ENCODE measurements around the gene ZNF217. TPM values are rescaled to one million over a fixed set of nuclear protein-coding genes. Genes with fewer than 3 reads are reported as not detected.

ZNF217 gene
- total and polyA plus RNA-seq, 2 of the 8 experiments (the other 6 are each of a cell fraction or from before 2014, with no cell fraction given), result 15.3 to 87.9 TPM

GRCh38 chr20:53557130-53557529, 36.5 kb downstream of the ZNF217 start:
- Histone ChIP-seq H3K79me2 (ENCODE audit: control insufficient read depth in 1 of 2, insufficient read depth in 2 of 2, low read length in 2 of 2) (no peaks in the 10 kb centered on the region), H2BK12ac (ENCODE audit: low read depth, low read length) (no peak overlapping the region), H3K4me1 (replicated peaks in 1 of 4; ENCODE audit: control insufficient read depth in 3 of 4, insufficient read depth in 4 of 4, low read length in 3 of 4) (no peaks in the 10 kb centered on the region), H3K23me2 (ENCODE audit: low read depth, low read length) (no peaks in the 10 kb centered on the region), H4K5ac (ENCODE audit: insufficient read length, low read depth, low read length) (no peak overlapping the region), H2AFZ (ENCODE audit: low read length) (no peak overlapping the region), H2AK5ac (ENCODE audit: low read depth, low read length) (no peak overlapping the region), H3K79me1 (ENCODE audit: low read depth, low read length) (no peaks in the 10 kb centered on the region), H3K56ac (replicated peaks; ENCODE audit: insufficient read length, low read depth, low read length) (no peak overlapping the region), H2BK15ac (ENCODE audit: low read length) (no peak overlapping the region), H4K8ac (ENCODE audit: extremely low read depth, insufficient read depth, low read length) (no peak overlapping the region), H3K4me3 (ENCODE audit: extremely low read depth in 1 of 4, insufficient read depth in 2 of 4, low read depth in 3 of 4, low read length in 4 of 4) (no peak overlapping the region), H3K18ac (ENCODE audit: extremely low read depth, low read length) (no peak overlapping the region), H3K9me3 (ENCODE audit: insufficient read depth in 2 of 2, low read depth in 1 of 2, low read length in 1 of 2) (no peaks in the 10 kb centered on the region), H4K20me1 (replicated peaks in 1 of 2; ENCODE audit: control insufficient read depth in 1 of 2, insufficient read depth in 2 of 2, low read length in 2 of 2) (no peaks in the 10 kb centered on the region), H3K4me2 (ENCODE audit: insufficient read depth in 1 of 2, low read depth in 2 of 2, low read length in 2 of 2) (no peak overlapping the region), H2BK120ac (replicated peaks; ENCODE audit: low read depth, low read length) (no peak overlapping the region), H3K27me3 (replicated peaks in 1 of 4; ENCODE audit: control insufficient read depth in 3 of 4, extremely low read depth in 1 of 4, insufficient read depth in 3 of 4, low read length in 3 of 4) (no peaks in the 10 kb centered on the region), H3K9ac (replicated peaks in 1 of 4; ENCODE audit: extremely low read depth in 1 of 4, low read depth in 3 of 4, low read length in 3 of 4) (no peak overlapping the region), H3K4ac (replicated peaks; ENCODE audit: insufficient read length, low read depth, low read length) (no peak overlapping the region), H3K14ac (ENCODE audit: insufficient read length) (no peak overlapping the region), H4K91ac (replicated peaks; ENCODE audit: insufficient read length, low read length) (no peak overlapping the region), H2BK5ac (ENCODE audit: low read depth, low read length) (no peak overlapping the region; the same call in 1 of the 2 replicates), H3K23ac (ENCODE audit: insufficient read length) (no peak overlapping the region), H3K27ac (ENCODE audit: low read depth, low read length) (no peak overlapping the region), H2BK20ac (ENCODE audit: low read length) (no peak overlapping the region), H3K36me3 (ENCODE audit: control insufficient read depth in 2 of 4, insufficient read depth in 4 of 4, low read length in 3 of 4) (no peaks in the 10 kb centered on the region)
- DNase-seq (ENCODE audit: low read depth in 1 of 2, low spot score in 2 of 2) (no peak), FAIRE-seq (no peak)
- POLR2A ChIA-PET (ENCODE audit: partially characterized antibody), result no interaction called here
- CTCF ChIA-PET (ENCODE audit: partially characterized antibody), result interaction anchor here (1.4 to 2.0 kb wide), 2 partner anchors 9 to 382 kb away, joined by 4 to 8 read pairs; no protein-coding TSS in a partner anchor
- WGBS, 2 experiments (ENCODE audit: extremely low coverage in 1 of 2, insufficient coverage in 1 of 2, insufficient read length in 1 of 2, insufficient replicate concordance in 2 of 2, low coverage in 1 of 2, low lambda C conversion rate in 2 of 2, missing lambda C conversion rate in 1 of 2), result 78% methylated on average over 7 of the region's 7 CpGs; no CpG with 5 or more reads in 1 of the 2 experiments
- TF ChIP-seq POLR2A (IDR thresholded peaks at IDR 0.05; ENCODE audit: control extremely low read depth in 1 of 2, low read depth in 2 of 2, low read length in 2 of 2) (no peak), TBP (IDR thresholded peaks at IDR 0.05; ENCODE audit: low read depth, low read length) (no peak), KDM5A (IDR thresholded peaks at IDR 0.05; ENCODE audit: low read length) (no peak), KDM1A (IDR thresholded peaks at IDR 0.05; ENCODE audit: borderline replicate concordance, low read length) (no peak), SIX5 (IDR thresholded peaks at IDR 0.05; ENCODE audit: low read depth, low read length) (no peak)

Measured in H1 (cell line).